Epithelial cell of proximal tubule (primary cell): ENCODE data around the gene IGFALS. TPM values are rescaled to one million over a fixed set of nuclear protein-coding genes. Genes with fewer than 3 reads are reported as not detected.

Experiments
- DNase-seq: peaks from one replicate; pipeline ENCODE4 v3.0.0-alpha.2; 2011; ENCODE audit warnings: low read depth
- H3K4me3 ChIP-seq: 2 replicates; pipeline ENCODE4 v1.5.1; 2011; ENCODE audit warnings: low read depth, mild to moderate bottlenecking, low read length
- total RNA-seq: library from RNA; depleted of rRNA; stranded (reverse); fragments of >200 nt; gene quantifications from 2 replicates; pipeline ENCODE4 v1.2.3, GENCODE V29; 2015
- TF ChIP-seq, protein P1 (sequence below): conservative IDR thresholded peaks from 2 replicates; pipeline ENCODE4 v1.5.1; 2012; ENCODE audit warnings: low read depth, mild to moderate bottlenecking, low read length

The IGFALS gene
- total RNA-seq, 1 donor from 2014 or later = 2.6 TPM

GRCh38 chr16:1784977-1785845 lies 8.3 kb downstream of the IGFALS start:
- TF ChIP-seq, protein P1, sequence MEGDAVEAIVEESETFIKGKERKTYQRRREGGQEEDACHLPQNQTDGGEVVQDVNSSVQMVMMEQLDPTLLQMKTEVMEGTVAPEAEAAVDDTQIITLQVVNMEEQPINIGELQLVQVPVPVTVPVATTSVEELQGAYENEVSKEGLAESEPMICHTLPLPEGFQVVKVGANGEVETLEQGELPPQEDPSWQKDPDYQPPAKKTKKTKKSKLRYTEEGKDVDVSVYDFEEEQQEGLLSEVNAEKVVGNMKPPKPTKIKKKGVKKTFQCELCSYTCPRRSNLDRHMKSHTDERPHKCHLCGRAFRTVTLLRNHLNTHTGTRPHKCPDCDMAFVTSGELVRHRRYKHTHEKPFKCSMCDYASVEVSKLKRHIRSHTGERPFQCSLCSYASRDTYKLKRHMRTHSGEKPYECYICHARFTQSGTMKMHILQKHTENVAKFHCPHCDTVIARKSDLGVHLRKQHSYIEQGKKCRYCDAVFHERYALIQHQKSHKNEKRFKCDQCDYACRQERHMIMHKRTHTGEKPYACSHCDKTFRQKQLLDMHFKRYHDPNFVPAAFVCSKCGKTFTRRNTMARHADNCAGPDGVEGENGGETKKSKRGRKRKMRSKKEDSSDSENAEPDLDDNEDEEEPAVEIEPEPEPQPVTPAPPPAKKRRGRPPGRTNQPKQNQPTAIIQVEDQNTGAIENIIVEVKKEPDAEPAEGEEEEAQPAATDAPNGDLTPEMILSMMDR = no peak
- no peak overlapping the region for H3K4me3 ChIP-seq
- DNase-seq = no peak

- DNase-seq = peak; percentile 97
- H3K4me3 ChIP-seq = peak within 1 kb of the TSS; percentile 88
- TF ChIP-seq, protein P1 = no peak
These were observed 10.9 kb downstream of the IGFALS start, which contains the start of the genes NUBP2 and SPSB3 for GRCh38 chr16:1782408-1783264. Gene NUBP2, plus strand, starts transcription at chr16:1782960. Its CDS starts 61 bp downstream, at chr16:1783021. Gene SPSB3, minus strand, starts transcription at chr16:1782571. Its CDS starts 1,088 bp downstream, at chr16:1781483.

DNA sequence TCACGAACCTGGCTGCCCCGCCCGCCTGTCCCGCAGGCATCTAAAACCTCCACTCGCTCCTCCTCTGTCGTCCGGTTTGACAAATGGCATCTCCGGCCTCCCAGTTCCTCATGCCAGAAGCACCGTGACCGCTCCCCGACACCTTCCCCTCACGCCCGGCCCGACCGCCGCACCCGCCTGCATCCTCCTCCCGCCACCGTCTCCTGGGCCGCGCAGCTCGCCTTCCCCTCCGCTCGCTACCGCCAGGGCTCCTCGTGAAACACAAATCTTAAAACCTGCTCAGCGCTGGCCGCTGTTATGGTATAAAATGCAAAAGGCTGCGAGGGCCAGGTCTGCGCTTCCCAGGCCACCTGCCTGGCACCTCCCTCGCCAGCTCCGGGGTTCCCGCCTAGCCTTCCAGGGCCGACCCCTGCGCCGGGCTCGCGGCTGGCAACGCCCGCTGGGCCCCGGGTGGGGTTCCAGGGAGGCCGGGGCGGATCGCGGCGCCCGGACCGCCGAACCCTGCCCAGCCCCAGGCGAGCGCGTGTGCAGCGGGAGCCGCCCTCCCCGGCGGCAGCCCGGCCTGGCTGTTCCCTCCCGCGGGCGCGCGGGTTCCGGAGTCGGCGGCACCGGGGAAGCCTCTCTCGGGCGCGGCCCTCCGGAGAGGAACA lies 11.6 kb downstream of the IGFALS start:
- no peak for DNase-seq
- peak overlapping the region; percentile 85 for H3K4me3 ChIP-seq
- TF ChIP-seq, protein P1 = peak; percentile 16

GRCh38 chr16:1781254-1781653 lies 12.3 kb downstream of the IGFALS start:
- H3K4me3 ChIP-seq = peak overlapping the region; percentile 85
- DNase-seq = no peak
- TF ChIP-seq, protein P1 = no peak

DNA sequence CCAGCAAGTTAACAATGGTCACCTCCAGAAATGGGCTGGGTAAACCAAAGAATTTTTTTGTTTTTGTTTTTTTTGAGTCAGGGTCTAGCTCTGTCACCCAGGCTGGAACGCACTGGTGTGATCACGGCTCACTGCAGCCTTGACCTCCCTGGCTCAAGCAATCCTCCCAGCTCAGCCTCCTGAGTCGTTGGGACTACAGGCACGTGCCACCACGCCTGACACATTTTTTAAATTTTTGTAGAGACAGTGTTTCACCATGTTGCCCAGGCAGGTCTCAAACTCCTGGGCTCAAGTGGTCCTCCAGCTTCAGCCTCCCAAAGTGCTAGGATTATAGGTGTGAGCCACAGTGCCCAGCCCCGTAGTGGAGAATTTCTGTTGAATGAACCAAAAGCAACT lies 12.8 kb downstream of the IGFALS start:
- peak overlapping the region; percentile 85 for H3K4me3 ChIP-seq
- TF ChIP-seq, protein P1 = no peak

More for the DNA sequence above, 12.8 kb downstream of the IGFALS start:
- no peak for DNase-seq
